ENCODE measurements around the gene ATP9A. TPM values are rescaled to one million over a fixed set of nuclear protein-coding genes. Genes with fewer than 3 reads are reported as not detected.

ATP9A gene
- total and polyA plus RNA-seq, 2 donors (not counting 3 experiments of a cell fraction or from before 2014, with no cell fraction given): 20.9 to 41.5 TPM

DNA sequence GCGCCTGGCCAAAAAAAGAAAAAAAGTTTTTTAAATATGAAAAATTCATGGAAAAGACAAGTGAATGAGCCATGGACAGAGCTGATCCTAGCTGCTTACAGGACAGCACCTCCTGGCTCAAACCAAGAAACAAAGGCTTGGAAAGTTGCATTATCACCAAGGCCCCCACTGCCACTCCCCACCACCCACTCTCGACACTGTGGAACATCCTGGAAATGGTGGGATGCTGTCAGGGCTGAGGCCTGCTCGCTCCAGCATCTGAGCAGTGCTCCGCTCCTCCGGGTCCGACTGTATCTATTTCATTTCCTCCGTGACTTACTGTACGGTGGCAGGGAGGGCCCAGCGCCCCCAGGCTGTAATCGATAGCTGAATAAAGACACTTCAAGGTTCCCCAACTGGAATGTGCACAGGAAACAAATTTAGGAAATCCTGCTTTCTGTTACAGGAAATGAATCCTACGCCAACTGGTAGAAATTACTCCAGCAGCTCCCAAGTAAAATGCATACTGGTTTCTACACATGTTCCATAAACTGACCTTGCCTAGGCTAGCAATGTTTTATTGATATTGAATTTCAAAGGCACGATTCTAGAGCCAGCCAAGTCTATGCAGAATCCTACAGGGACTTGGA, 116.2 kb downstream of the ATP9A start:
- H3K27ac ChIP-seq (ENCODE audit: insufficient read depth, low read depth, low read length): peak overlapping the region; percentile 97
- peak overlapping the region; percentile 31 for H3K4me2 ChIP-seq (ENCODE audit: insufficient read depth, low read length)
- CTCF ChIA-PET: interaction anchor here (0.9 to 1.3 kb wide), 7 partner anchors 9 to 409 kb away, joined by 3 to 11 read pairs (median 4); no protein-coding TSS in a partner anchor
- H3K9ac ChIP-seq (replicated peaks; ENCODE audit: extremely low read depth, insufficient read depth, low read length): peak overlapping the region; percentile 68
- H2AFZ ChIP-seq (ENCODE audit: low read depth, low read length): peak overlapping the region; percentile 27
- peak; percentile 76 for DNase-seq (ENCODE audit: low read depth, low spot score)
- dilution Hi-C loops (cut with MboI; ENCODE audit: extremely low pct_ligation_motif_present, low sequenced_read_pairs) (no loop called here), intact Hi-C loops (cut with micrococcal nuclease) (loop anchor here (1.0 to 5.0 kb wide), 3 partner anchors 9 to 115 kb away; partner anchors contain the start of gene ATP9A)
- peak overlapping the region in 1 of 3 experiments; percentile 29 for H3K4me3 ChIP-seq (replicated peaks in 1 of 3; ENCODE audit: insufficient read depth in 1 of 3, low read depth in 1 of 3, low read length in 3 of 3)
- no peaks in the 10 kb centered on the region for H3K9me1 ChIP-seq (replicated peaks; ENCODE audit: control insufficient read depth, extremely low read depth, insufficient read depth, low read length)
- H3K27me3 ChIP-seq (ENCODE audit: control insufficient read depth in 2 of 2, insufficient read depth in 2 of 2, low read length in 2 of 2): no peaks in the 10 kb centered on the region
- no peaks in the 10 kb centered on the region for H3K79me2 ChIP-seq (ENCODE audit: control insufficient read depth, insufficient read depth, low read length)
- TF ChIP-seq POLR2AphosphoS5 (IDR thresholded peaks at IDR 0.05; ENCODE audit: insufficient read depth, low read depth, low read length) (peak; percentile 76), JUN (IDR thresholded peaks at IDR 0.05; ENCODE audit: borderline replicate concordance, insufficient read depth, insufficient read length, low read depth) (no peak), FOS (IDR thresholded peaks at IDR 0.05; ENCODE audit: borderline replicate concordance, insufficient read depth, low read length) (peak; percentile 50), POLR2A (IDR thresholded peaks at IDR 0.05; ENCODE audit: low read depth, low read length) (peak; percentile 46)
- H3K36me3 ChIP-seq (ENCODE audit: control insufficient read depth in 2 of 2, extremely low read depth in 1 of 2, insufficient read depth in 2 of 2, low read length in 2 of 2): peaks cover 0 to 4% of the 10 kb centered on the region in 2 experiments
- H4K20me1 ChIP-seq (replicated peaks; ENCODE audit: control insufficient read depth, extremely low read depth, insufficient read depth, low read length): no peaks in the 10 kb centered on the region
- POLR2A ChIA-PET: interaction anchor here (0.5 to 1.0 kb wide), 2 partner anchors 9 to 721 kb away, joined by 3 to 6 read pairs; partner anchors contain the start of gene ADNP
- FAIRE-seq: peak; percentile 93
- BruUV-seq (replicated peaks): no TSS peak
- H3K9me3 ChIP-seq (replicated peaks; ENCODE audit: control insufficient read depth, insufficient read depth, low read length): no peaks in the 10 kb centered on the region
- peaks cover 24% of the 10 kb centered on the region for H3K4me1 ChIP-seq (ENCODE audit: control insufficient read depth, extremely low read depth, insufficient read depth, low read length)

DNA sequence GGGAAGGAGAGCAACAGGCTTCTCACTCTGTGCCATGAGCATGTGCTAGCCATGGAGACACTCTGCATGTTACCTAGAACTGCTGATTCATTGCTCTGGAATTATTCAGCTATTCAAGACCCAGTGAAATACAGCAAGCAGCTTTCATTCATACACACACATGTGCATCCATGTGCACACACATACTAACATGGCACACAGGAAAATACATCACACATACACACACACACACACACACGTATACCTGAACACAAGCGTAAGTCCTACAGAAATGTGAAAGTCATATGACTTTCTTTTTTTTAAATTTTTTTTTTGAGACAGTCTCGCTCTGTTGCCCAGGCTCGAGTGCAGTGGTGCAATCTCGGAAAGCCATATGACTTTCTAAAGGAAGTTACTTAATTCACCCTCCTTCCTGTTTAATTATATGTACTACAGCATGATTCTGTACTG, 117.5 kb downstream of the ATP9A start:
- peak overlapping the region; percentile 1 for H3K9ac ChIP-seq (replicated peaks; ENCODE audit: extremely low read depth, insufficient read depth, low read length)
- H3K4me2 ChIP-seq (ENCODE audit: insufficient read depth, low read length): no peak overlapping the region
- no peaks in the 10 kb centered on the region for H3K9me3 ChIP-seq (replicated peaks; ENCODE audit: control insufficient read depth, insufficient read depth, low read length)
- H3K27ac ChIP-seq (ENCODE audit: insufficient read depth, low read depth, low read length): peak overlapping the region; percentile 21
- peak; percentile 85 for DNase-seq (ENCODE audit: low read depth, low spot score)
- H3K36me3 ChIP-seq (ENCODE audit: control insufficient read depth in 2 of 2, extremely low read depth in 1 of 2, insufficient read depth in 2 of 2, low read length in 2 of 2): peaks cover 0 to 4% of the 10 kb centered on the region in 2 experiments
- dilution Hi-C loops (cut with MboI; ENCODE audit: extremely low pct_ligation_motif_present, low sequenced_read_pairs) (no loop called here), intact Hi-C loops (cut with micrococcal nuclease) (loop anchor here (5.0 kb wide), 1 partner anchor 117 kb away; the partner anchor contains the start of gene ATP9A)
- ChIA-PET POLR2A (interaction anchor here (1.4 kb wide), 1 partner anchor 10 kb away, joined by 9 read pairs; no protein-coding TSS in a partner anchor), CTCF (interaction anchor here (0.6 to 1.8 kb wide), 6 partner anchors 10 to 410 kb away, joined by 3 to 8 read pairs (median 3); no protein-coding TSS in a partner anchor)
- BruUV-seq (replicated peaks): no TSS peak
- H3K9me1 ChIP-seq (replicated peaks; ENCODE audit: control insufficient read depth, extremely low read depth, insufficient read depth, low read length): no peaks in the 10 kb centered on the region
- H3K4me1 ChIP-seq (ENCODE audit: control insufficient read depth, extremely low read depth, insufficient read depth, low read length): peaks cover 24% of the 10 kb centered on the region
- TF ChIP-seq GATA2 (IDR thresholded peaks at IDR 0.05; ENCODE audit: insufficient read depth, insufficient read length, low read depth, low read length) (no peak), POLR2AphosphoS5 (IDR thresholded peaks at IDR 0.05; ENCODE audit: insufficient read depth, low read depth, low read length) (no peak), EZH2 (IDR thresholded peaks at IDR 0.05; ENCODE audit: borderline replicate concordance, low read depth, low read length, severe bottlenecking) (no peak), FOS (IDR thresholded peaks at IDR 0.05; ENCODE audit: borderline replicate concordance, insufficient read depth, low read length) (peak; percentile 30), POLR2A (IDR thresholded peaks at IDR 0.05; ENCODE audit: low read depth, low read length) (no peak), JUN (IDR thresholded peaks at IDR 0.05; ENCODE audit: borderline replicate concordance, insufficient read depth, insufficient read length, low read depth) (peak; percentile 19), MYC (IDR thresholded peaks at IDR 0.05; ENCODE audit: low read depth, low read length) (no peak)
- TF ChIP-seq, protein P1, sequence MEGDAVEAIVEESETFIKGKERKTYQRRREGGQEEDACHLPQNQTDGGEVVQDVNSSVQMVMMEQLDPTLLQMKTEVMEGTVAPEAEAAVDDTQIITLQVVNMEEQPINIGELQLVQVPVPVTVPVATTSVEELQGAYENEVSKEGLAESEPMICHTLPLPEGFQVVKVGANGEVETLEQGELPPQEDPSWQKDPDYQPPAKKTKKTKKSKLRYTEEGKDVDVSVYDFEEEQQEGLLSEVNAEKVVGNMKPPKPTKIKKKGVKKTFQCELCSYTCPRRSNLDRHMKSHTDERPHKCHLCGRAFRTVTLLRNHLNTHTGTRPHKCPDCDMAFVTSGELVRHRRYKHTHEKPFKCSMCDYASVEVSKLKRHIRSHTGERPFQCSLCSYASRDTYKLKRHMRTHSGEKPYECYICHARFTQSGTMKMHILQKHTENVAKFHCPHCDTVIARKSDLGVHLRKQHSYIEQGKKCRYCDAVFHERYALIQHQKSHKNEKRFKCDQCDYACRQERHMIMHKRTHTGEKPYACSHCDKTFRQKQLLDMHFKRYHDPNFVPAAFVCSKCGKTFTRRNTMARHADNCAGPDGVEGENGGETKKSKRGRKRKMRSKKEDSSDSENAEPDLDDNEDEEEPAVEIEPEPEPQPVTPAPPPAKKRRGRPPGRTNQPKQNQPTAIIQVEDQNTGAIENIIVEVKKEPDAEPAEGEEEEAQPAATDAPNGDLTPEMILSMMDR (IDR thresholded peaks at IDR 0.05; ENCODE audit: extremely low read depth in 1 of 2, insufficient read depth in 1 of 2, low read depth in 1 of 2, low read length in 2 of 2): no peak
- TF ChIP-seq, protein P2, sequence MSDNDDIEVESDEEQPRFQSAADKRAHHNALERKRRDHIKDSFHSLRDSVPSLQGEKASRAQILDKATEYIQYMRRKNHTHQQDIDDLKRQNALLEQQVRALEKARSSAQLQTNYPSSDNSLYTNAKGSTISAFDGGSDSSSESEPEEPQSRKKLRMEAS (IDR thresholded peaks at IDR 0.05; ENCODE audit: insufficient read depth, insufficient read length): peak; percentile 36
- H3K27me3 ChIP-seq (ENCODE audit: control insufficient read depth in 2 of 2, insufficient read depth in 2 of 2, low read length in 2 of 2): no peaks in the 10 kb centered on the region
- no peak overlapping the region for H3K4me3 ChIP-seq (replicated peaks in 1 of 3; ENCODE audit: insufficient read depth in 1 of 3, low read depth in 1 of 3, low read length in 3 of 3)
- no peaks in the 10 kb centered on the region for H3K79me2 ChIP-seq (ENCODE audit: control insufficient read depth, insufficient read depth, low read length)
- no peaks in the 10 kb centered on the region for H4K20me1 ChIP-seq (replicated peaks; ENCODE audit: control insufficient read depth, extremely low read depth, insufficient read depth, low read length)
- peak; percentile 84 for FAIRE-seq
- no peak overlapping the region for H2AFZ ChIP-seq (ENCODE audit: low read depth, low read length)
